Measurements from ENCODE around the gene SLBP. TPM values are rescaled to one million over a fixed set of nuclear protein-coding genes. Genes with fewer than 3 reads are reported as not detected.
"Not testable (repeated sequence)": the region's sequence is repeated elsewhere in the genome, so short reads cannot be mapped to it uniquely, and the experiment has no call there.

SLBP gene
- total RNA-seq, 1 donor from 2014 or later, result 31.3 TPM

DNA sequence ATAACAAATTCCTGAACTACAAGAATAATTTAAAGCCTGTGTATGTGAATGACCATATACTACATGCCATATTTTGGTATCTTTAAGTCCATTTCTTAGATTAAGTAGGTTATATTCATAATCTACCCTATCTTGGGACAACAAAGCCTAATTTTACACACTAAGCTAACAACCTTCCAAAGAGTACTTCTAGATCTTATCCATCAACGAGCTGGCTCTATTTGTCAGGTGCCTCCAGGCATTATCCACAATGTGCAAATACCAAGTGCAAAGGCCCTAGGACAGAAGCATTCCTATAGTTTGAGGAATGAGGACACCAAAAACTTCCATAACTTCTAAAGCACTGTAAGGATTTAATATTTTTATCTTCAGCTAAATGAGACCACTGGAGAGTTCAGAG is 3.5 kb downstream of the SLBP start:
- ATAC-seq, result no peak

DNA sequence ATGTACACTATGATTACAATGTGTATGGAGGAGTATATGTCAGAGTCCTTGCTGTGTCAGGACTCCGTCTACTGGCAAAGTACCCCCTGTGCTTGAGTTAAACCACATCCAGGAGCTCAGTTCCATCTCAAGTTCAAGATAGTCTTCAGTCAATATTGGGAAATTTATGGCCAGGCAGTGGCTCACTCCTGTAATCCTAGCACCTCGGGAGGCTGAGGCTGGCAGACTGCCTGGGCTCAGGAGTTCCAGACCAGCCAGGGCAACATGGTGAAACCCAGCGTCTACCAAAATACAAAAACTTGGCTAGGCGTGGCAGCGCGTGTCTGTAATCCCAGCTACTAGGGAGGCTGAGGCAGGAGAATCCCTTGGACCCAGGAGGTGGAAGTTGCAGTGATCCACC is 5.8 kb downstream of the SLBP start:
- no peak for ATAC-seq

DNA sequence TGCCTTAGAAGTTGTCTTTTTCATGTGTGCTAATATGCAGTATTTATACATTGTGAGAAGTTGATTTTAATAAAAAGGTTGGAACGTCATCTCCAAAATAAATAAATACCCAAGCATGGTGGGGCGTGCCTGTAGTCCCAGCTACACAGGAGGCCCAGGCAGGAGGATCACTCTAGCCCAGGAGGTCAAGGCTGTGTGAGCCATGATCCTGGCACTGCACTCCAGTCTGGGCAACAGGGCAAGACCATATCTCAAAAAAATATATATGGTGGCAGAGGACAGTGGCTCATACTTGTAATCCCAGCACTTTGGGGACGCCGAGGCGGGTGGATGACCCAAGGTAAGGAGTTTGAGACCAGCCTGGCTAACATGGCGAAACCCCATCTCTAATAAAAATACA is 6.4 kb downstream of the SLBP start:
- no peak for ATAC-seq

DNA sequence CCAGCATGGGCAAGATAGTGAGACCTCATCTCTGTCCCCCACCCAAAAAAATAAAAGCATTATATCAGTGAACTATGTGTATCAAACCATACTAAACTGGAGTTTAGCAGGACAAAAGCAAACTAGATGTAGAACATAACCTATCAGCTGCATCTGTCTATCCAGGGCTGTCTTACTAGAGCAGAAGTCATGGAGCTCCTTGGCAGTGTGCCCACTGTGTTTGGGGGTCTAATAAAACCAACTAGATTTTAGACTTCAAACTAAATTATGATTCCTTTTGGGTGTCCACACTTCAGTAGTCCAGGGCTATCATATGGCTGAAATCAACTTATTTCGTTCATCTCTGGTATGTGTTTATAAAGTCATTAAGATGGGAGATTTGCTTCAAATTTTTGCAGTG is 8.3 kb downstream of the SLBP start:
- ATAC-seq, result no peak

DNA sequence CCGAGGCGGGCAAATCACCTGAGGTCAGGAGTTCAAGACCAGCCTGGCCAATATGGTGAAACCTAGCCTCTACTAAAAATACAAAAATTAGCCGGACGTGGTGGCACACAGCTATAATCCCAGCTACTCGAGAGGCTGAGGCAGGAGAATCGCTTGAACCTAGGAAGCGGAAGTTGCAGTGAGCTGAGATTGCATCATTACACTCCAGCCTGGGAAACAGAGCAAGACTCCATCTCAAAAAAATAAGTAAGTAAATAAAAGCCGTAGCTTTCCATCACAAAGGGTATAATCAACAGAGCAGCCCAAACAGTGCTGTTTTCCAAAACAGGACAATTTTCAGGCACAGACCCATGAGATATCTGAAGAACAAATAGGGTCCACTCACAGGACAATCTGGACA is 10.4 kb downstream of the SLBP start:
- not testable (repeated sequence) for ATAC-seq

DNA sequence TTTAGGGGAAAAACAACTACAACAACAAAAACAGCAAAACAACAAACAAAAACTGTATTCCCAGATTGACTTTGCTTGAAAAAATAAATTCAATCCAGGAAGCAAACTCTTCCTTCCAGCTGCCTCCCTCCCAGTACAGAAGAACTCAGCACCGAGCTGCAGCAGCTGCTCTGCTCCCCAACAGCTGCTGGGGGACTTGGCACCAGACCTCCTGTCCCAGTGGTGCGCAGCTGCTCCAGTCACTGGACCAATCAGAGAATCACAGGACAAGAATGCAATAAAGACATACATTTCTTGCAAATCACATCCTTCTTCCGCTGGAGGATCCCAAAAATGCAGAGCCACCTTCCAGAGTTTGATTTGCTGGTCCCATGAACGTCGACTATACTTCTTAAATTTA is 16.2 kb downstream of the SLBP start:
- ATAC-seq, result no peak

DNA sequence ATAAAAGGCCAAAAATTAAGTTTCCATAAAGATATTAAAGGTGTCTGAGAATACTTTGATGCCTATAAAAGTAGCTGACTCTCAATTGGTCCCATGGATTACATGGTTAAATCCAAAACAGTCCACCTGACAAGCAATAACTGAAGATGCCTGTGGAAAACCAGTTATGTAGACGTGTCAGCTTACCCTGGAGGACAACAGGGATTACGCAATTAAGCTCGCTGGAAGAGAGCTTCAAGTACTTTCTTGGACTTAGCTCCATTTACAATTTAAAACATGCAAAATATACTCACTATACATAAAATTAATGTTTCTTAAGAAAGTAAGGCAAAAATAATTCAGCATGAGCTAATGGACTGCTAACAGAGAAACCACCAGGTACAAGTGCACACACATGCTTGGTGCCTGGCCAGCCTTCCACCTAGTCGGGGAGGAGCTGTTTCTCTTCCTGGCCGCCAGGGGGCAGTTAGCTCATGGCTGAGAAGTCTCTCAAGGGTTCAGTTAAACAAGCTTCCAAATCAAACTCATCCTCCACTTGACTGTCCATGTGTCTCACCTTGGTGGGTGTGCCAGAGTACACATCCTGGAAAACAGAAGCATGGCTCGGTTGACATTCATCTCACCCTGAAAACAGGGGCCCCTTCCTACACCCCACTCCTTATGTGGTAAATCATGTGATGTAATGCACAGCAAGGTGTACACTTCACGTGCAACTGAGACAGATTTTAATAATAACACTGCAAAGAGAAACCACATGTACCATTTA is 18.8 kb downstream of the SLBP start:
- ATAC-seq, result peak; percentile 90

DNA sequence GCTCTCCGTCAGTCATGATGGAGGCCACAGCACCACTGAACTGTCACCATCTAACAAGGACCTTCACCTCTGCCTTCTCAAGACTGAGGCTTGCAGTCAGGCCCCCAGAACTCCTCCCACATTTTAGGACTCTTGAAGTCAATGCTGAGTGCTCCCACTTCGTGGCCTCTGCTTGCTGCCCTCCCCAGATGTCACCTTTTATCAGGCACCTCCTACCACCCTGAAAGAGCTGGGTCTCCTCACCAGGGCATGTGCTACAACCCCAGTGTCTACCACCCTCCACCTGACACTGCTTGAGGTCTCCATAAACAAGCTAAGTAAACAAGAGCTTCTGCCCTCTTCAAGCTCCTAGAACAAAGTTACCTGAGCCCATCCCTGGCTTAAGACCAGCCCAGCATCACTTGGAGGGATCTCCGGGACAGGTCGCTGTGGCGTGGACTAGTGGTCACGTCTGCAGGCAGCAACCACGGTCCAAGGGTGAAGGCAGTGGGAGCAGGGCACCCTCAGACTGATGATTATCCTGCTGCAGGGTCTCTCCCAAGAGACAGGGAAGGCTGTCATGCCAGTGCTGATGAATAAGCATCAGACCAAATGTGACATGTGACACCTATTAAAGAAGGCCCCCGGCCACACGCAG is 20.3 kb downstream of the SLBP start:
- ATAC-seq, result no peak

DNA sequence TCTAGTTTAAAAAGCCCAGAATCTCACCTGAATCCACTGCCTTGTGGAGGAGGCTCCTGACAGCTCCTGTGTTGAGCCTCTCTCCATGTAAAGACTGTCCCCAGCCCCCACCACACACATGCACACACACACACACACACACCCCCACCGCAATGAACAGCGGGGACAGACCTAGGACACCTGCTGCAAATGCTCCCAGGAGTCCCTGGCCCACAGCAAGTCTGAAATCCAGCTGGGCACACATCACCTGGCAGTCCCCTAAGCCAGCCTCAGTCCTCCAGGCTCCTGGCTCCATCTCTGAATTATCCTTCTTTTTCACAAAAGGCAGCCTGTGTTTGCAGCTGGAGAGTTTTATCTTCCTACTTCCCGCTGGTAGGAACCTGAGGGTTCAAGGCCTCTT is 21.4 kb downstream of the SLBP start:
- no peak for ATAC-seq

DNA sequence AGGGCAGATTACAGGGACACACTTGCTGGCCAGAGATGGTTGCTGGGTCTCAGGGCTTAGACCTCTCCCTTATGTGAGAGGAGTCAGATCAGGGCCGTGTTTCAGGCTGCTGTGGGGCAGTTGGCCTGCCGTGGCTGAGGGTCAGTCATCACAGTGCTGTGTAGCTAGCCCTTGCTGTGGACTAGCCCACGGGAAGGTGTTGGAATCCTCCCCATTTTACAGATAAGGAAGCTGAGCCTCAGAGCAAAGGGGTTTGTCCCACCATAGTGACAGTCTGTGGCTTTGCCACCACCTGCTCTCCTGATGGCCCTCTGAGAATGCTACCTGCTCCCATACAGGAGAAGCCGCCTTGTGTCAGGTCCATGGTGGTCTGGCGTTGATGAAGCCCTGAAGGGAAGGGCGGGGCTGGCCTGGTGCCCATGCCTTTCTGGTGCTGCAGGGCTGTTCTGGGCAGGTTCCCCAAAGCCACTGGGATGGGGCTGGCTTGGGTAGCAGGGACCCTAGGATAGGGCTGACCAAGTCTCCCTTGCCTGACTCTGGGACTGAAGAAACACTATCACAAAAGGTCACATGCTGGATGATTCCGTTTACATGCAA is 25.6 kb downstream of the SLBP start:
- ATAC-seq, result no peak

DNA sequence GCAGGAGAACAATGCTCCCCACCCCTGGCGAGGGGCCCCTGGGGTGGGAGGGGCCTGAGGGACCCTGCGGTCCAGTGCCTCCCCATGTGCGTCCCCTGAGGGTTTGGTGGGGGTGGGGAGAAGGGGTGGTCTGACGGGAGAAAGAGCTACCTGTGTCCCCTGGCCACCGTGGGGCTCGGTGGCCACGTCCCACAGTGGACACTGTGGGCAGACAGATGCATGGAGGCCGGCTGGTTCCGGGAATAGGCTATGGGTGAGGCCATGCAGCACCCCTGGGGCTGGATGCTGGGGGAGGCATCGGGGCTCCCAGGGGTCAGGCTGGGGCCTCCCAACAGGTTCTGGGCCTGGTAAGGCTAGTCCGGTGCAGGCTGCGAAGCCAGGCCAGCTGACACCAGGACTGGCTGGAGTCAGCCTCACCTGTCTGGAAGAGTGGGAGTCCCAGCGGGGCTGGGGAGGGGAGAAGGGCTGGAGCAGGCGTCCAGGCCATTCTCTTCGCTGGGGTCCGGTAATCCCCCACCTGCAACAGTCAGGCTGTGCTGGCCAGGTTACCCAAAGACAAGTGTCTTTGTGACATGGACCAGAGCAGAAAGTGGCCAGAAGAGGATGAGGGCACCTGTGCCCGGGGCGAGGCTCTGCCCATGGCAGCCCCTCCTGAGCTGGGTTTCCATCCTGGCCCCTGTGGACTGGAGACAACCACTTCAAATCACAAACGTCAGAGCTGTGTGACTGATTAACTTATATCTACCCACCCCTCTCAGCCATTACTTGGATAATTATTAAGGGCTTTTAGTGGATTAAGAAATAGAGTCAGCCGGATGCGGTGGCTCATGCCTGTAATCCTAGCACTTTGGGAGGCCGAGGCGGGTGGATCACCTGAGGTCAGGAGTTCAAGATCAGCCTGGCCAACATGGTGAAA is 26.6 kb downstream of the SLBP start:
- peak; percentile 3 for ATAC-seq

DNA sequence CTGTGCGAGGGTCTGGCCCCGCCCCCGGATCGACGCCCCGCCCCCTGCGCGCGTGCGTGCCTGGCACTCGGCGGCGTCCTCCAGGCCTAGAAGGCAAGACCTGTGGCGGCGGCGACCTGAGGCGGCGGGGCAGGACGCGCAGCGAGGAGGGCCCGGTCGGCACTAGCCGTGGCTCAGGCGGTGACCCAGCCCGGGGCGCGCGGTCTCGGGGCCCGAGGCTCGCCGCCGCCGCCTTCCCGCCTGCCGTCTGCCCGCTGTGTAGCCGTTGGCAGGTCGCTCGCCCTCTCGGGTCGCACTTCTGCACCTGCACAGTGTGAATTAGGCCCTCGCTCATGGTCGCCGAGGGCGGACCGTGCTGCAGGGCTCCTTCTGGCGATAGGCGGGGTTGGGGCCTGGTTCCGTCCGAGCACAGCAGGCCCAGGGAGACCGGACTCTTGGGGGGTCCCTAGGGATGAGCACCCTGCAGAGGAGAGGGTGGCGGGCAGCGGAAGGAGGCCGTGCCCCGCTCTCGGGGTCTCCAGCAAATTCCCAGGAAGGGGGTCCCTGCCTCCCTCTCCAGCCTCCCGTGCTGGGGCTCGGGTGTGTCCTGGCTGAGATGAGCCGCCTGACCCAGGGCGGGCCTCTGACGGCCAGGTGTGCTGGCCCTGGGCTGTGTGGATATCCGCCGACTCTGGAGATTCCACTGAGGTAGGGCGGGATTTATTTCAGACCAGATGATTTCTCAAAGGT is 27.4 kb downstream of the SLBP start:
- ATAC-seq, result peak; percentile 36

DNA sequence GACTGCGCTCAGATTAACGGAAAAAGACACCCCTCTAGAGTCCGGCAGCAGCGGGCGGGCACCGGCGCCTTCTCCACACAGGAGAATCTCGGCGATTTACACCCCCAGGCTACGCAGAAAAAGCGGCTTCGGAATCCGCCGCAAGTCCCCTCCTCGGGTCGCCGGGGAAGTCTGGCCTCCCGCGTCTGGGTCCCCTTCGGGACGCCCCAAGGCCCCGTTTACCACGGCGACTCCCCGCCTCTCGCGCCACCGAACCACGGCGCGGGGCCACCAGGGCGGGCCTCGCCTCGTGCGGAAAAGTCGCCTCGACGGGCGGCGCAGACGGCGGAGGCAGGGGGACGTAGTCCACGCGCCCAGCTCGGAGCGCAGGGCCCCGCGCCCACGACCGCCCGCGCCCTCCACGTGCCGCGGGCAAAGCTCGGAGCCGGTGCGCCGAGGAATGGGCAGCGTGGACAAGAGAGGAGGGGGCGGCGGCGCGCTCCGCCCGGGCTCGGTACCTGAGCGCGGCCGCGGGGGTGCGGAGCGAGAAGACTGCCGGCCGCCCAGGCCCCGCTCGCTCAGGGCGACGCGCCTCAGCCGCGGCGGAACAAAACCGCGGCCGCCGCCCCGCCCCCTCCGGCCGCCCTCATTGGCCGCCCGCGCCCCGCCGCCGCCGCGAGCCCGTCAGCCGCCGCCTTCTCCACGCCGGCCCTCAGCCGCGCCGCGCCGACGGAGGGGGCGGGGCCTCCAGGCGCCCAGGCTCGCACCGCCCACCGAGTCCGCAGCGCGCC is 28.2 kb downstream of the SLBP start, which contains the start of gene FAM53A:
FAM53A (minus strand) TSS at position 578 of the 770 bp plus-strand sequence. CDS start 15,572 bp downstream, outside the sequence.
- ATAC-seq, result peak; percentile 96

DNA sequence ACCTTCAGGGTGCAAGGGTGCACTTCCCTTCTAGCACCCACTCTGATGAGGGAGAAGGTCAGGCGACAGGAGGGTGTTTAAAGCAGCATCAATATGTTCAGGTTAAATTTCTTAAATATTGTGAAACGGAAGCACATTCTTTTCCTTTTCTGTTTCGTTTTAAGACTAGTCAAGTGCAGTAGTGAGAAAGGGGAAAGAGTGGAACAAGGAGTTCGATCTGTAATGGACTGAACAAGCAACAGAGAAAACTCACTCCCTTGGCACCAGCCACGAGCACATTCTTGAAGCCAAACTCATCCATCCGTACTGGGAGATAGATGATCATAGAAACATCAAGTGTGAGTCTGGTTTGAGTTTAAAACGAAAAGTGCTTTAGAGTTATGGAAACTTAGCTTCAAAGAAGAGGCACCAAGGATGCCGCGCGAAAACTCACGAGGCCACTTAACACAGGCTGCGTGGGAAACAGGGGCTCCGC is 28.8 kb downstream of the SLBP start:
- ATAC-seq, result no peak

DNA sequence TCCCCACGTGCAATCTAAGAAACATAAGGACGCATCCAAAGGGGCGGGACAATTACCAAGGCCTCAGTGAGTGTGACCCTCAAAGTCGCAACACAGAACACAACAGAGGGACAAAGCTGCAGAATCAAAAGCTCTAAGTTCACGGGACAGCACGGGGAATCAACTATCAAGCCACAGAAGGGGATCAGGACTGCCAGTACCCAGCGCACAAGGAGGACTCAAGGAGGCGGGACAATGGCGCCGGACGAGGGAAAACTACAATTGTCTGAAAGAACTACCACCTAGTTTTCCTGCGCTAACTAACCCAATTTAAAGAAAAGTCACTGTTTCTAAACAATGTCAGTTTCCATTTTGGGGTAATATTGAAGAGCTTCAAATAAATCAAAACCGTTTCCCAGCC is 29.3 kb downstream of the SLBP start:
- no peak for ATAC-seq

DNA sequence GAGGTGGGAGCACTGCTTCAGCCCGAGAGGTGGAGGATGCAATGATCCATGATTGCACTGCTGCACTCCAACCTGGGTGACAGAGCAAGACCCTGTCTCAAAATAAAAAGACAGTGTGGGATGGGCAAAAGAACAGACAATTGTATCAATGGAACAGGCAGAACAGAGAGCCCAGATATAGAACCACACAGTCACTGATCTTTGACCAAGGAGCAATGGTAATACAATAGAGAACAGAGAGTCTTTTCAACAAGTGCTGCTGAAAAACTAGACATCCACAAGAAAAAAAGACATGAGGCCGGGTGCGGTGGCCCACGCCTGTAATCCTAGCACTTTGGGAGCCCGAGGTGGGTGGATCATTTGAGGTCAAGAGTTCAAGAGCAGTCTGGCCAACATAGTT is 33.9 kb downstream of the SLBP start:
- no peak for ATAC-seq

DNA sequence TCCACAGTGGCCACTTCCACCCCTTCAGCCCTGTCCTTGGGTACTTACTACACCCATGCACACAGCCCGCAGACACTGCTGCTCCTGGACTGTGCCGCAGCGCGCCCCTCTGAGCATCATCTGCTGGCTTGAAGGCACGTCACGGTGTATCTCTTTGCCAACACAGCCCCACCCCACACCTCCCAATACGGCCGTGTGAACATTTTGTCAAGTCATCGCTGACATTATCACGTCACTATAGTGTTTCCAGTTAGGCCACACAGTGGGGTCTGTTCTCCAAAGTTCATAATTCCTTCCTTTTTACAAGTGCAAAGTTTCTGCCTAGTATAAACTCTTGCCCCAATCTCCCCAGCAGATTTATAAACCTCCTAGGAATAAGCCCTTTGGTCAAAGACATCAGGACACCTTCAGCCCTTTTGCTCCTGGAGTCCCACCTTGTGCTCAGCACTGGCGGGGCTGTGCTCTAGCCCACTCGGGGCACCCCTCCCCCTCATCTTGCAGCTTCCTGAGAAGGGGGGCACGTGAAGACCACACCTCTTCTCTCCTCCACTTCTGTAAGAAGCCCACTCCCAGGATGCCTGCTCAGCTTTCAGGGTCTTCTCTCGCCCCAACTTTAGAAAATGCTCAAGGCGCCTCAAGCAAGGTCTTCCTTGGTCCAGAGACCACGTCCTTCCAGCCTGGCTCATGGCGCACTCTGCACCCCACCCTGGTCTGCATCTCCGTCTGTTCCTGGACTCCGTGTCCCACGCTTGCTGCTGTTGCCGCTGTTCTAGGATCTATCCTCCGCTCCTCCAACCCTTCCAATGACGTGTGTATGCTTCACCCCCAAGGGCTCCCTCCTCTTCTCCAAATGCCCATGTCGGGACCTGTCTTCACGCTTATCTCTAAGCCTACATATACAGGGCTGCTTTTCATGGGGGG is 35.3 kb downstream of the SLBP start:
- ATAC-seq, result peak; percentile 34

DNA sequence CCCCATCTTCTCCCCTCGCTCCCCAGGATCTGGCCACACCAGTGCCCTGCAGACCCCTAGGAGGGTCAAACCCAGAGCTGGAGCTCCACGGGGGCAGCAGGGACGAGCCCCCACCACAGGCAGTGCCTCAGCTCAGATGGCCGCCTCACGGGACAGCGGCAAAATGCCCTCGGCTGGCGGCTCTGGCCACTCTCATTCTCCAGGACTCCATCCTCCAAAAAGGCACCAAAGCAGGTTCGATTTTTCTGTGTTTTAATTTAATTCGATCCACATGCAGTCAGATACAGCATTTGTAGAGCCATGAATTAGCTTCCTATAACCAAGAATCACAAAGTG is 36.3 kb downstream of the SLBP start:
- ATAC-seq, result no peak

DNA sequence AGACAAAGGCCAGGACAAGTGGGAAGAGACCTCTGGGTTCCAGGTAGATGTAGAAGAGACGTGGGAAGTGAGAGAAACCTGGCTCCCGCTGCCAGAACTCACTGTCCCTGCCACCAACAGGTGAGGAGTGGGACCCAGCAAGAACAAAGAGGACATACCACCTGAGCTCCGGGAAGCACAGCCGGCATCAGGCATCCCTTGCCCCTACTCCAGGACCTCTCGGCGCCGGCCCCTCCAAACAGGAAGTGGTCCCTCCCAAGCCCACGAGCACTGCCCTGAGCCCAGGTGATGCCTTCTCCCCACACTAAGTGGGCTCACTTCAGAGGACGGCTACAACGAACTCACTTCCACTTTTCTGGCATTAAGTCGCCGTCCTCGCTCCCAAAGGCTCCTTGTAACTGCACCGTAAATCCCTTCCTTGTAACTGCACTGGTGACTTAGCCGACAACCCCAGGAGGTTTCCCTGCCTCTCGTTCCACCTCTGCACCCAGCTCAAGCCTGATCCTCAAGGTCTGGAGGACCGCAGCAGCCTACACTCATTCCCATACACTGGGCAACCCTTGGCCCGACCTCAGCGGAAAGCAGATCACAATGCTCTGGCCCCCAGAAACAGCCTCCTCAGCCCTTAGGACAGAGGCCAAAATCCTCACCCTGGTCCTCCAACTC is 36.9 kb downstream of the SLBP start:
- no peak for ATAC-seq

DNA sequence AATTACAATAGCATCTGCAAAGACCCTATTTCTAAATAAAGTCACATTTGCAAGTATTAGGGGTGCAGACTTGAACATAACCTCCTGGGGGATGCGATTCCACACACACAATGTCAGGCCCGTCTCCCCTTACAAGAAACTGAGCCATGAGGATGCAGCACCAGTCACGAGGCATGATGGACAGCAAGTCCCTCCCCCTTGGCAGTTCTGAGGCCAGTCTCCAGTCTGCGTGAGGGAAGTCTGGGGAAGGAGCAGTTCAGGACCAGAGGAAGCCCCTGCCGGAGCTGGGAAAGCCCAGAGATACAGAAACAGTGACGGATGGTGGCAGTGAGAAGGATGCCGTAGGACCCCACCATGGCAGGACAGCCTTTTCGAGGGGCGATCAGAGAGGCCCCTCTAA is 37.4 kb downstream of the SLBP start:
- no peak for ATAC-seq
